C4-2B (cell line): ENCODE measurements around the gene DNAH12.

Experiments
- ZFX ChIP-seq: fragments of 450-650 bp; IDR thresholded peaks from 2 replicates; pipeline ENCODE4 v1.6.1; 2017
- TF ChIP-seq, protein P1 (sequence below): fragments of 450-650 bp; conservative IDR thresholded peaks from 2 replicates; pipeline ENCODE4 v1.5.1; 2017; ENCODE audit warnings: mild to moderate bottlenecking

DNA sequence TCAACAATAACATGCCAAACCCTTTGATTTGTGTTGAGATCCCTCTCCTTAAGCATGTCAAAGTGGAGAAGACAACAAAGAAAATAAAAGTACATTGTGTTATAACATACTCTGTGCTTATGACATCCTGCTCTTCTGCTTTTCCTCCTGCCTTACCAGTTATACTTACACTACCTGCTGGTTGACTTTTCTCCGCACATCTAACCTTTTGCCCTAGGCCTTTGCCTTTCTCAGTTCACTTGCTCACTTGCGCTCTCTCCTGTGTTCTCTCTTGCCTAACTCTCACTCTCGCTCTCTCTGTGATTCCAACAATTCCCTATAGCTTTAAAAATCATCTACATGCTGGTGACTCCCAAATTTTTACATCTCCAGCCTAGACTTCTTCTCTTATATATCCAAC is 5.7 kb downstream of the DNAH12 start:
- TF ChIP-seq, protein P1, sequence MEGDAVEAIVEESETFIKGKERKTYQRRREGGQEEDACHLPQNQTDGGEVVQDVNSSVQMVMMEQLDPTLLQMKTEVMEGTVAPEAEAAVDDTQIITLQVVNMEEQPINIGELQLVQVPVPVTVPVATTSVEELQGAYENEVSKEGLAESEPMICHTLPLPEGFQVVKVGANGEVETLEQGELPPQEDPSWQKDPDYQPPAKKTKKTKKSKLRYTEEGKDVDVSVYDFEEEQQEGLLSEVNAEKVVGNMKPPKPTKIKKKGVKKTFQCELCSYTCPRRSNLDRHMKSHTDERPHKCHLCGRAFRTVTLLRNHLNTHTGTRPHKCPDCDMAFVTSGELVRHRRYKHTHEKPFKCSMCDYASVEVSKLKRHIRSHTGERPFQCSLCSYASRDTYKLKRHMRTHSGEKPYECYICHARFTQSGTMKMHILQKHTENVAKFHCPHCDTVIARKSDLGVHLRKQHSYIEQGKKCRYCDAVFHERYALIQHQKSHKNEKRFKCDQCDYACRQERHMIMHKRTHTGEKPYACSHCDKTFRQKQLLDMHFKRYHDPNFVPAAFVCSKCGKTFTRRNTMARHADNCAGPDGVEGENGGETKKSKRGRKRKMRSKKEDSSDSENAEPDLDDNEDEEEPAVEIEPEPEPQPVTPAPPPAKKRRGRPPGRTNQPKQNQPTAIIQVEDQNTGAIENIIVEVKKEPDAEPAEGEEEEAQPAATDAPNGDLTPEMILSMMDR: no peak
- TF ChIP-seq ZFX: no peak
